GM23338 (cell line): Measurements from ENCODE around the gene SUCLG2. TPM values are rescaled to one million over a fixed set of nuclear protein-coding genes. Genes with fewer than 3 reads are reported as not detected.

Source experiments
- ATAC-seq: fragments of 200-7000 bp; cut with Tn5 transposase; 3 replicates; pipeline ENCODE4 v1.9.1; 2020
- DNase-seq: peaks from one replicate; pipeline ENCODE4 v3.0.0-alpha.2; 2015; ENCODE audit warnings: low spot score
- H2AFZ ChIP-seq: fragments of 200-600 bp; sonication (generic); 2 replicates; pipeline ENCODE4 v1.8.0; 2016; ENCODE audit warnings: antibody characterized with exemption, mild to moderate bottlenecking, moderate library complexity
- H3F3A ChIP-seq: fragments of 200-600 bp; sonication (generic); replicated peaks from 2 replicates; pipeline ENCODE4 v1.8.0; 2017; ENCODE audit warnings: antibody characterized with exemption, mixed run types, low read depth
- H3K27ac ChIP-seq: fragments of 200-600 bp; sonication (generic); 2 replicates; pipeline ENCODE4 v1.6.1; 2016; ENCODE audit warnings: low read depth
- H3K27me3 ChIP-seq: fragments of 200-600 bp; sonication (generic); 2 replicates; pipeline ENCODE4 v1.8.0; 2016; ENCODE audit warnings: mild to moderate bottlenecking, mixed run types, moderate library complexity; ENCODE audit not compliant: insufficient read depth
- H3K36me3 ChIP-seq: fragments of 200-600 bp; sonication (generic); 2 replicates; pipeline ENCODE4 v1.8.0; 2016; ENCODE audit warnings: mild to moderate bottlenecking; ENCODE audit not compliant: insufficient read depth
- H3K4me1 ChIP-seq: fragments of 200-600 bp; sonication (generic); 2 replicates; pipeline ENCODE4 v1.8.0; 2016; ENCODE audit warnings: mild to moderate bottlenecking, moderate library complexity; ENCODE audit not compliant: insufficient read depth
- H3K4me2 ChIP-seq: fragments of 200-600 bp; sonication (generic); 2 replicates; pipeline ENCODE4 v1.7.1; 2017; ENCODE audit warnings: mixed run types
- H3K4me3 ChIP-seq: fragments of 200-600 bp; sonication (generic); 2 replicates; pipeline ENCODE4 v1.6.1; 2016; ENCODE audit warnings: mixed run types
- H3K79me2 ChIP-seq: fragments of 200-600 bp; sonication (generic); replicated peaks from 2 replicates; pipeline ENCODE4 v1.8.0; 2017; ENCODE audit warnings: mild to moderate bottlenecking; ENCODE audit not compliant: insufficient read depth
- H3K9me2 ChIP-seq: fragments of 200-600 bp; sonication (generic); 2 replicates; pipeline ENCODE4 v1.8.0; 2017; ENCODE audit not compliant: insufficient read depth
- H4K20me1 ChIP-seq: fragments of 200-600 bp; sonication (generic); replicated peaks from 2 replicates; pipeline ENCODE4 v1.8.0; 2017; ENCODE audit warnings: mild to moderate bottlenecking; ENCODE audit not compliant: insufficient read depth
- H3K27ac Mint-ChIP-seq: 2 replicates; pipeline ENCODE4 v1.8.0; 2020; ENCODE audit warnings: inconsistent platforms, mild to moderate bottlenecking, moderate library complexity, mixed read lengths
- H3K27me3 Mint-ChIP-seq: 3 replicates; pipeline ENCODE4 v1.8.0; 2022; ENCODE audit warnings: low read depth, mild to moderate bottlenecking, moderate library complexity, mixed read lengths, inconsistent platforms; ENCODE audit not compliant: insufficient read depth, poor library complexity
- H3K36me3 Mint-ChIP-seq: 3 replicates; pipeline ENCODE4 v1.8.0; 2021; ENCODE audit warnings: low read depth, mild to moderate bottlenecking, inconsistent platforms, moderate library complexity, mixed read lengths
- H3K4me1 Mint-ChIP-seq: 3 replicates; pipeline ENCODE4 v1.8.0; 2020; ENCODE audit warnings: mild to moderate bottlenecking, inconsistent platforms, mixed read lengths
- H3K4me3 Mint-ChIP-seq: 3 replicates; pipeline ENCODE4 v1.8.0; 2021; ENCODE audit warnings: moderate library complexity, mild to moderate bottlenecking, inconsistent platforms, mixed read lengths
- H3K9me3 Mint-ChIP-seq: 3 replicates; pipeline ENCODE4 v1.8.0; 2020; ENCODE audit warnings: moderate library complexity, mild to moderate bottlenecking, inconsistent platforms, mixed read lengths
- CREB1 ChIP-seq: fragments of 250-450 bp; sonication (Bioruptor Pico); IDR thresholded peaks from 2 replicates; pipeline ENCODE4 v1.5.0; 2020; ENCODE audit warnings: low read depth, mild to moderate bottlenecking, moderate library complexity
- EZH2 ChIP-seq: fragments of 200-600 bp; sonication (generic); IDR thresholded peaks from one replicate; pipeline ENCODE4 v1.8.0; 2017; ENCODE audit warnings: antibody characterized with exemption, mild to moderate bottlenecking, low read depth; ENCODE audit not compliant: unreplicated experiment
- EZH2phosphoT487 ChIP-seq: fragments of 200-600 bp; sonication (generic); IDR thresholded peaks from one replicate; pipeline ENCODE4 v1.8.1; 2018; ENCODE audit warnings: antibody characterized with exemption; ENCODE audit not compliant: unreplicated experiment
- JUNB ChIP-seq: IDR thresholded peaks from one replicate; pipeline ENCODE4 v1.6.1; 2016; ENCODE audit warnings: antibody characterized with exemption; ENCODE audit not compliant: unreplicated experiment
- NANOG ChIP-seq: IDR thresholded peaks from 2 replicates; pipeline ENCODE4 v1.6.1; 2016; ENCODE audit warnings: antibody characterized with exemption, borderline replicate concordance
- POLR2AphosphoS5 ChIP-seq: IDR thresholded peaks from 2 replicates; pipeline ENCODE4 v1.6.1; 2016; ENCODE audit warnings: antibody characterized with exemption, low read depth
- REST ChIP-seq: IDR thresholded peaks from one replicate; pipeline ENCODE4 v1.6.1; 2018; ENCODE audit warnings: antibody characterized with exemption; ENCODE audit not compliant: unreplicated experiment
- STAT1 ChIP-seq: IDR thresholded peaks from one replicate; pipeline ENCODE4 v1.6.1; 2016; ENCODE audit warnings: antibody characterized with exemption; ENCODE audit not compliant: unreplicated experiment
- ZNF114 ChIP-seq: fragments of 250-450 bp; sonication (Bioruptor Pico); IDR thresholded peaks from 2 replicates; pipeline ENCODE4 v1.5.0; 2020; ENCODE audit warnings: mild to moderate bottlenecking, moderate library complexity
- ZNF331 ChIP-seq: fragments of 250-450 bp; sonication (Bioruptor Pico); IDR thresholded peaks from 2 replicates; pipeline ENCODE4 v1.5.0; 2020; ENCODE audit warnings: low read depth, mild to moderate bottlenecking, moderate library complexity
- polyA plus RNA-seq: library from polyadenylated mRNA; unstranded; fragments of >200 nt; fragmentation: Nextera tagmentation; extraction: Ambion mirVana; gene quantifications from 2 replicates; pipeline ENCODE4 v1.2.1, GENCODE V29; 2016
- total RNA-seq: library from RNA; depleted of rRNA; stranded (reverse); fragments of >200 nt; shearing (Covaris generic); gene quantifications from 2 replicates; pipeline ENCODE4 v1.2.3, GENCODE V29; 2014
- TF ChIP-seq, protein P1 (sequence below): fragments of 250-450 bp; sonication (Bioruptor Pico); IDR thresholded peaks from 2 replicates; pipeline ENCODE4 v1.5.0; 2020; ENCODE audit warnings: mild to moderate bottlenecking, moderate library complexity
- TF ChIP-seq, protein P2 (sequence below): IDR thresholded peaks from 2 replicates; pipeline ENCODE4 v1.6.1; 2016; ENCODE audit warnings: antibody characterized with exemption
- TF ChIP-seq, protein P3 (sequence below), 2 experiments: fragments of 200-600 bp in 1 of 2; sonication (generic) in 1 of 2; conservative IDR thresholded peaks; 2 replicates each; pipeline versions ENCODE4 v1.5.1 to v1.6.1; 2016 to 2017; ENCODE audit warnings: antibody characterized with exemption in 2 of 2, low read depth in 2 of 2, mild to moderate bottlenecking in 2 of 2, moderate library complexity in 1 of 2

SUCLG2 gene
- total and polyA plus RNA-seq, 2 experiments from 2014 or later: 29.3 to 39.0 TPM

DNA sequence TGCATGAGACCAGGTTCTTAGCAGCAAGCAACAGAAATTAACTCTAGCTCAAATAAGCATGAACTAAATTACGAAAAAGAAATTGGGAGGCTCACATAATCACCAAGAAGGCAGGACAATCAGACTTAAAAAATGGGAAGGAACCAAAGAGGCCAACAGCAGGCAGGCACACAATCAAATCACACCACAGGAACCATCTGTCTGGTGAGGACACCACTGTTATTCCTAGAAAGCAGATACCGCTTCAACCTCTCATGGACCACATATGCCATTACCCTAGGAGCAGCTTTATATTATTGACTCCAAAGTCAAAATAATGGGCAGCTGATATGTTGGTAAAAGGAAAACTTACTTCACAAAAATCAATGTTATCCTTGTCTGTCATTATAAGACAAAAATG is 51.6 kb downstream of the SUCLG2 start:
- no peaks in the 10 kb centered on the region for H3K27me3 Mint-ChIP-seq
- no peaks in the 10 kb centered on the region for H3K36me3 ChIP-seq
- H3K9me2 ChIP-seq: no peaks in the 10 kb centered on the region
- H3K27ac ChIP-seq: no peak overlapping the region
- no peak overlapping the region for H2AFZ ChIP-seq
- DNase-seq (no peak), ATAC-seq (no peak)
- peaks cover 17% of the 10 kb centered on the region for H3K4me1 Mint-ChIP-seq
- H3K4me2 ChIP-seq: peak overlapping the region; percentile 28; the same call in 1 of the 2 replicates
- no peaks in the 10 kb centered on the region for H3F3A ChIP-seq
- H3K4me3 ChIP-seq: no peak overlapping the region
- H3K36me3 Mint-ChIP-seq: peaks cover 11% of the 10 kb centered on the region; the same call in 2 of the 3 replicates
- no peak overlapping the region for H3K4me3 Mint-ChIP-seq
- peaks cover 5% of the 10 kb centered on the region; the same call in 1 of the 2 replicates for H3K79me2 ChIP-seq
- no peak overlapping the region; the same call in 1 of the 2 replicates for H3K27ac Mint-ChIP-seq
- H3K27me3 ChIP-seq: no peaks in the 10 kb centered on the region
- TF ChIP-seq POLR2AphosphoS5: no peak
- TF ChIP-seq, protein P1, sequence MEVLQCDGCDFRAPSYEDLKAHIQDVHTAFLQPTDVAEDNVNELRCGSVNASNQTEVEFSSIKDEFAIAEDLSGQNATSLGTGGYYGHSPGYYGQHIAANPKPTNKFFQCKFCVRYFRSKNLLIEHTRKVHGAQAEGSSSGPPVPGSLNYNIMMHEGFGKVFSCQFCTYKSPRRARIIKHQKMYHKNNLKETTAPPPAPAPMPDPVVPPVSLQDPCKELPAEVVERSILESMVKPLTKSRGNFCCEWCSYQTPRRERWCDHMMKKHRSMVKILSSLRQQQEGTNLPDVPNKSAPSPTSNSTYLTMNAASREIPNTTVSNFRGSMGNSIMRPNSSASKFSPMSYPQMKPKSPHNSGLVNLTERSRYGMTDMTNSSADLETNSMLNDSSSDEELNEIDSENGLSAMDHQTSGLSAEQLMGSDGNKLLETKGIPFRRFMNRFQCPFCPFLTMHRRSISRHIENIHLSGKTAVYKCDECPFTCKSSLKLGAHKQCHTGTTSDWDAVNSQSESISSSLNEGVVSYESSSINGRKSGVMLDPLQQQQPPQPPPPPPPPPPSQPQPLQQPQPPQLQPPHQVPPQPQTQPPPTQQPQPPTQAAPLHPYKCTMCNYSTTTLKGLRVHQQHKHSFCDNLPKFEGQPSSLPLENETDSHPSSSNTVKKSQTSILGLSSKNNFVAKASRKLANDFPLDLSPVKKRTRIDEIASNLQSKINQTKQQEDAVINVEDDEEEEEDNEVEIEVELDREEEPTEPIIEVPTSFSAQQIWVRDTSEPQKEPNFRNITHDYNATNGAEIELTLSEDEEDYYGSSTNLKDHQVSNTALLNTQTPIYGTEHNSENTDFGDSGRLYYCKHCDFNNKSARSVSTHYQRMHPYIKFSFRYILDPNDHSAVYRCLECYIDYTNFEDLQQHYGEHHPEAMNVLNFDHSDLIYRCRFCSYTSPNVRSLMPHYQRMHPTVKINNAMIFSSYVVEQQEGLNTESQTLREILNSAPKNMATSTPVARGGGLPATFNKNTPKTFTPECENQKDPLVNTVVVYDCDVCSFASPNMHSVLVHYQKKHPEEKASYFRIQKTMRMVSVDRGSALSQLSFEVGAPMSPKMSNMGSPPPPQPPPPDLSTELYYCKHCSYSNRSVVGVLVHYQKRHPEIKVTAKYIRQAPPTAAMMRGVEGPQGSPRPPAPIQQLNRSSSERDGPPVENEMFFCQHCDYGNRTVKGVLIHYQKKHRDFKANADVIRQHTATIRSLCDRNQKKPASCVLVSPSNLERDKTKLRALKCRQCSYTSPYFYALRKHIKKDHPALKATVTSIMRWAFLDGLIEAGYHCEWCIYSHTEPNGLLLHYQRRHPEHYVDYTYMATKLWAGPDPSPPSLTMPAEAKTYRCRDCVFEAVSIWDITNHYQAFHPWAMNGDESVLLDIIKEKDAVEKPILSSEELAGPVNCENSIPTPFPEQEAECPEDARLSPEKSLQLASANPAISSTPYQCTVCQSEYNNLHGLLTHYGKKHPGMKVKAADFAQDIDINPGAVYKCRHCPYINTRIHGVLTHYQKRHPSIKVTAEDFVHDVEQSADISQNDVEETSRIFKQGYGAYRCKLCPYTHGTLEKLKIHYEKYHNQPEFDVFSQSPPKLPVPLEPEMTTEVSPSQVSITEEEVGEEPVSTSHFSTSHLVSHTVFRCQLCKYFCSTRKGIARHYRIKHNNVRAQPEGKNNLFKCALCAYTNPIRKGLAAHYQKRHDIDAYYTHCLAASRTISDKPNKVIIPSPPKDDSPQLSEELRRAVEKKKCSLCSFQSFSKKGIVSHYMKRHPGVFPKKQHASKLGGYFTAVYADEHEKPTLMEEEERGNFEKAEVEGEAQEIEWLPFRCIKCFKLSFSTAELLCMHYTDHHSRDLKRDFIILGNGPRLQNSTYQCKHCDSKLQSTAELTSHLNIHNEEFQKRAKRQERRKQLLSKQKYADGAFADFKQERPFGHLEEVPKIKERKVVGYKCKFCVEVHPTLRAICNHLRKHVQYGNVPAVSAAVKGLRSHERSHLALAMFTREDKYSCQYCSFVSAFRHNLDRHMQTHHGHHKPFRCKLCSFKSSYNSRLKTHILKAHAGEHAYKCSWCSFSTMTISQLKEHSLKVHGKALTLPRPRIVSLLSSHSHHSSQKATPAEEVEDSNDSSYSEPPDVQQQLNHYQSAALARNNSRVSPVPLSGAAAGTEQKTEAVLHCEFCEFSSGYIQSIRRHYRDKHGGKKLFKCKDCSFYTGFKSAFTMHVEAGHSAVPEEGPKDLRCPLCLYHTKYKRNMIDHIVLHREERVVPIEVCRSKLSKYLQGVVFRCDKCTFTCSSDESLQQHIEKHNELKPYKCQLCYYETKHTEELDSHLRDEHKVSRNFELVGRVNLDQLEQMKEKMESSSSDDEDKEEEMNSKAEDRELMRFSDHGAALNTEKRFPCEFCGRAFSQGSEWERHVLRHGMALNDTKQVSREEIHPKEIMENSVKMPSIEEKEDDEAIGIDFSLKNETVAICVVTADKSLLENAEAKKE: no peak
- TF ChIP-seq EZH2: no peak
- no peak for TF ChIP-seq REST
- no peak for TF ChIP-seq EZH2phosphoT487
- no peak for TF ChIP-seq ZNF114 (CRISPR knock-in tag)
- TF ChIP-seq STAT1: no peak
- TF ChIP-seq, protein P2, sequence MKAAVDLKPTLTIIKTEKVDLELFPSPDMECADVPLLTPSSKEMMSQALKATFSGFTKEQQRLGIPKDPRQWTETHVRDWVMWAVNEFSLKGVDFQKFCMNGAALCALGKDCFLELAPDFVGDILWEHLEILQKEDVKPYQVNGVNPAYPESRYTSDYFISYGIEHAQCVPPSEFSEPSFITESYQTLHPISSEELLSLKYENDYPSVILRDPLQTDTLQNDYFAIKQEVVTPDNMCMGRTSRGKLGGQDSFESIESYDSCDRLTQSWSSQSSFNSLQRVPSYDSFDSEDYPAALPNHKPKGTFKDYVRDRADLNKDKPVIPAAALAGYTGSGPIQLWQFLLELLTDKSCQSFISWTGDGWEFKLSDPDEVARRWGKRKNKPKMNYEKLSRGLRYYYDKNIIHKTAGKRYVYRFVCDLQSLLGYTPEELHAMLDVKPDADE: no peak
- no peak for TF ChIP-seq ZNF331
- TF ChIP-seq JUNB: no peak
- TF ChIP-seq, protein P3, sequence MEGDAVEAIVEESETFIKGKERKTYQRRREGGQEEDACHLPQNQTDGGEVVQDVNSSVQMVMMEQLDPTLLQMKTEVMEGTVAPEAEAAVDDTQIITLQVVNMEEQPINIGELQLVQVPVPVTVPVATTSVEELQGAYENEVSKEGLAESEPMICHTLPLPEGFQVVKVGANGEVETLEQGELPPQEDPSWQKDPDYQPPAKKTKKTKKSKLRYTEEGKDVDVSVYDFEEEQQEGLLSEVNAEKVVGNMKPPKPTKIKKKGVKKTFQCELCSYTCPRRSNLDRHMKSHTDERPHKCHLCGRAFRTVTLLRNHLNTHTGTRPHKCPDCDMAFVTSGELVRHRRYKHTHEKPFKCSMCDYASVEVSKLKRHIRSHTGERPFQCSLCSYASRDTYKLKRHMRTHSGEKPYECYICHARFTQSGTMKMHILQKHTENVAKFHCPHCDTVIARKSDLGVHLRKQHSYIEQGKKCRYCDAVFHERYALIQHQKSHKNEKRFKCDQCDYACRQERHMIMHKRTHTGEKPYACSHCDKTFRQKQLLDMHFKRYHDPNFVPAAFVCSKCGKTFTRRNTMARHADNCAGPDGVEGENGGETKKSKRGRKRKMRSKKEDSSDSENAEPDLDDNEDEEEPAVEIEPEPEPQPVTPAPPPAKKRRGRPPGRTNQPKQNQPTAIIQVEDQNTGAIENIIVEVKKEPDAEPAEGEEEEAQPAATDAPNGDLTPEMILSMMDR (conservative IDR thresholded peaks at IDR 0.05; ENCODE audit: low read depth in 2 of 2): no peak
- TF ChIP-seq CREB1 (CRISPR knock-in tag): no peak
- TF ChIP-seq NANOG: no peak
- no peaks in the 10 kb centered on the region; the same call in 1 of the 2 replicates for H4K20me1 ChIP-seq
- no peaks in the 10 kb centered on the region for H3K9me3 Mint-ChIP-seq
- H3K4me1 ChIP-seq: peaks cover 6% of the 10 kb centered on the region
